Mesothelial cell of epicardium (in vitro differentiated cells): Measurements from ENCODE around the gene BBLN. TPM values are rescaled to one million over a fixed set of nuclear protein-coding genes. Genes with fewer than 3 reads are reported as not detected.
A peak's percentile ranks its signal among the peaks of the same experiment; 100 is the strongest.

Experiments used
- DNase-seq, 2 experiments: peaks; one replicate each; pipeline ENCODE4 v3.0.0; 2021; ENCODE audit warnings: low spot score in 2 of 2; ENCODE audit not compliant: unreplicated experiment in 2 of 2
- H3K27ac Mint-ChIP-seq: 2 replicates; pipeline ENCODE4 v1.8.0; 2021; ENCODE audit warnings: mixed read lengths
- H3K27me3 Mint-ChIP-seq: 2 replicates; pipeline ENCODE4 v1.8.0; 2021; ENCODE audit warnings: low read depth, mixed read lengths
- H3K36me3 Mint-ChIP-seq: 2 replicates; pipeline ENCODE4 v1.8.0; 2021; ENCODE audit warnings: mixed read lengths
- H3K4me1 Mint-ChIP-seq: 2 replicates; pipeline ENCODE4 v1.8.0; 2021; ENCODE audit warnings: mixed read lengths
- H3K4me3 Mint-ChIP-seq: 2 replicates; pipeline ENCODE4 v1.8.0; 2021; ENCODE audit warnings: mild to moderate bottlenecking, moderate library complexity, mixed read lengths
- H3K9me3 Mint-ChIP-seq: 2 replicates; pipeline ENCODE4 v1.8.0; 2021; ENCODE audit warnings: mixed read lengths
- CTCF ChIP-seq: fragments of 200-600 bp; sonication (generic); IDR thresholded peaks from one replicate; pipeline ENCODE4 v1.5.0; 2021; ENCODE audit warnings: antibody characterized with exemption; ENCODE audit not compliant: unreplicated experiment
- total RNA-seq: library from RNA; stranded (reverse); gene quantifications from 3 replicates; pipeline ENCODE4 v1.2.1, GENCODE V29; 2021

BBLN gene
- total RNA-seq, 1 donor from 2014 or later: 64.4 TPM

DNA sequence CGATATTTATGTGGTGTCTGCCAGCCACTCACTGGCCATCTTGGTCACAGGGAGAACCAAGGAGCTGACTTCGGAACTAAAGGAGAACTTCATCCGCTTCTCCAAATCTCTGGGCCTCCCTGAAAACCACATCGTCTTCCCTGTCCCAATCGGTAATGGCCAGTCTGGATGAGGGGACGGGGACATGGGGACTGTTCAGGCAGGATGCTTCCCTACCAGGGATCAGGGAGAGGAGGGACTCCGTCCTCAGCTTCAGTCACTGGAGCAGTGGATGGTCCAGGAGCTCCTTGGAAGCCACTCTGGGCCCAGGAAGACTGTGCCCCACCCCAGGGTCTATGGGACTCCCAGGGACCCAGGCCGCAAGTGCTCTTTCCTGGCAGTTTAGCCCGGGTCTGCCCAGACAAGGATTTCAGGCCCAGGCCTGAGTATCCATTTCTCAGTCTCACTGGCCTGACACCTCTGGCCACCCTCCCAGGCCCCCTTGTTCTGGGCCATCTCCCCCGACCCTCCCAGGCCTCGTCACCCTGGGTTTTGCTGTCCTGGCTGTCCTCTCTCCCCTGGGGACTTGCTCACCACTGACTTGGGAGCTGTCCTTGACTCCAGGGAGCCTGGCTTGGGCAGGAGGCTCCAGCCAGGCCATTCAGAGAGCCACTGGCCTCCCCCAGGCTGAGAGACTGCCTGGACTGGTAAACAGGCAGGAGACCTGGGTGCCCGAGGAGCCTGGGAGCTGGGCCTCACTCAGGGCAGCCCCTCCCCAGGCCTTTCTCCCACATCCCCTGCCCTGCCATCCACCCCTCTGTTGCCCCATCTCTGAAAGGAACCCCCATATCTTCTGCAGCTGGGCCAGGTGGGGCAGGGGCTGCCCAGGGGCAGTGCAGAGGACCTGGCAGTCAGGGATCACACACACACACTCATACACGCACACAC lies 7.7 kb upstream of the BBLN start:
- TF ChIP-seq CTCF: no peak
- H3K27ac Mint-ChIP-seq: no peak overlapping the region
- DNase-seq: no peak
- H3K27me3 Mint-ChIP-seq: no peaks in the 10 kb centered on the region
- no peaks in the 10 kb centered on the region for H3K36me3 Mint-ChIP-seq
- no peak overlapping the region for H3K4me3 Mint-ChIP-seq
- no peaks in the 10 kb centered on the region for H3K9me3 Mint-ChIP-seq
- peaks cover 19% of the 10 kb centered on the region for H3K4me1 Mint-ChIP-seq

DNA sequence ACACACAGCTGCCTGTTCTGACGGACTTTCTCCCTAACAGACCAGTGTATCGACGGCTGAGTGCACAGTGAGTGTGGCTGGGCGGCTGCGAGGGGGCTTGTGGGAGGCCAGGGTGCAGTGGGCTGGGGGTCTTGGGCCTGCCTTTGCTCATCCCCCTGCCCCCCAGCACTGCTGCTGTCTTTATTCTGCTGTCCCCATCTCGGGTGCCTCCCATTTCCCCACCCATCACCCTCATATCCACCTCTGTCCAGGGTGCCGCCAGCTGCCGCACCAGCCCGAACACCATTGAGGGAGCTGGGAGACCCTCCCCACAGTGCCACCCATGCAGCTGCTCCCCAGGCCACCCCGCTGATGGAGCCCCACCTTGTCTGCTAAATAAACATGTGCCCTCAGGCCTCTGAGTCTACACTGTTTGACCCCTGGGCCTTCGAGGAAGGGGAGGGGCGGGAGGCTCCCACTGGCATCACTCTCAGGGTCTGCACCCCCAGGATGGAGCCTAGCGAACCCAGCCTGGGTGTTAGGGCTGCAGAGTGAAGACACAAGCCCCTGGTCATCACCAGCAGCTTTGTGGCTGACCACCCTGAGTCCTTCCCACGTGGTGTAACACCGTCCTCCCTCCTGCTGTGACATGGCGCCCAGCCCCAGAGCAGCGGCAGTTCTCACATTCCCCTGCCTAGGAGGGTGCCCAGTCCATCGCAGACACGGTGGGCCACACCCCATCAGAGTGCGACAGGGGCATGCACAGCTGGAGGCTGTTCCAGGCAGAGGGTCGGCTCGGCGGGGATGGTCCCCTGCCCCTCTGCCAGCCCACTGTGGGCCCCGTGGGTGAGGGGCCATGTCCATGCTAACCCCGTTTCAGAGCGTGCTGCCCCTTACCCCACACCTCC lies 6.8 kb upstream of the BBLN start:
- Mint-ChIP-seq H3K4me3 (no peak overlapping the region), H3K27ac (no peak overlapping the region), H3K27me3 (no peaks in the 10 kb centered on the region), H3K4me1 (peaks cover 19% of the 10 kb centered on the region), H3K36me3 (no peaks in the 10 kb centered on the region), H3K9me3 (no peaks in the 10 kb centered on the region)
- DNase-seq: no peak
- no peak for TF ChIP-seq CTCF

GRCh38 chr9:128153947-128154695 lies 5.9 kb upstream of the BBLN start:
- no peaks in the 10 kb centered on the region for H3K9me3 Mint-ChIP-seq
- H3K27me3 Mint-ChIP-seq: no peaks in the 10 kb centered on the region
- H3K4me3 Mint-ChIP-seq: no peak overlapping the region
- H3K36me3 Mint-ChIP-seq: no peaks in the 10 kb centered on the region
- no peak overlapping the region for H3K27ac Mint-ChIP-seq
- no peak for TF ChIP-seq CTCF
- H3K4me1 Mint-ChIP-seq: peaks cover 14% of the 10 kb centered on the region
- DNase-seq: no peak

GRCh38 chr9:128155736-128156500 lies 4.1 kb upstream of the BBLN start:
- H3K4me1 Mint-ChIP-seq: peaks cover 2% of the 10 kb centered on the region
- no peaks in the 10 kb centered on the region for H3K36me3 Mint-ChIP-seq
- no peak overlapping the region for H3K4me3 Mint-ChIP-seq
- DNase-seq: no peak
- peak overlapping the region; percentile 12 for H3K27ac Mint-ChIP-seq
- H3K9me3 Mint-ChIP-seq: no peaks in the 10 kb centered on the region
- TF ChIP-seq CTCF: no peak
- no peaks in the 10 kb centered on the region for H3K27me3 Mint-ChIP-seq

GRCh38 chr9:128159522-128159783 lies 612 bp upstream of the BBLN start:
- Mint-ChIP-seq H3K4me3 (peak overlapping the region; percentile 66), H3K36me3 (peaks cover 13% of the 10 kb centered on the region), H3K9me3 (no peaks in the 10 kb centered on the region), H3K27me3 (no peaks in the 10 kb centered on the region), H3K27ac (peak overlapping the region; percentile 76), H3K4me1 (peaks cover 4% of the 10 kb centered on the region)
- no peak for DNase-seq
- TF ChIP-seq CTCF: no peak
